Small intestine (tissue), 7 donors: Measurements from ENCODE around the gene G6PC2. TPM values are rescaled to one million over a fixed set of nuclear protein-coding genes. Genes with fewer than 3 reads are reported as not detected.
A peak's percentile ranks its signal among the peaks of the same experiment; 100 is the strongest.
"Not testable (repeated sequence)": the region's sequence is repeated elsewhere in the genome, so short reads cannot be mapped to it uniquely, and the experiment has no call there.

ENCODE experiments used
- DNase-seq, 2 donors: peaks; one replicate each; pipeline versions ENCODE4 v3.0.0 to v3.0.0-alpha.2; 2013
- FAIRE-seq: peaks from 2 replicates; lab custom pipeline; 2012; peaks lifted over from hg19 to GRCh38; lab: Jason Lieb, UNC
- H3K27ac ChIP-seq, 3 donors: one replicate each; pipeline ENCODE4 v1.5.1; 2013; ENCODE audit warnings: low read length in 2 of 3, mild to moderate bottlenecking in 2 of 3, control low read depth in 1 of 3, inconsistent platforms in 1 of 3, low read depth in 1 of 3, moderate library complexity in 1 of 3
- H3K27me3 ChIP-seq, 3 donors: one replicate each; pipeline ENCODE4 v1.6.1; 2013; ENCODE audit warnings: low read length in 3 of 3, inconsistent platforms in 1 of 3; ENCODE audit not compliant: control insufficient read depth in 3 of 3, insufficient read depth in 3 of 3
- H3K36me3 ChIP-seq, 3 donors: one replicate each; pipeline ENCODE4 v1.6.1; 2013; ENCODE audit warnings: low read length in 3 of 3, inconsistent platforms in 1 of 3, low read depth in 1 of 3, mild to moderate bottlenecking in 1 of 3, moderate library complexity in 1 of 3; ENCODE audit not compliant: control insufficient read depth in 3 of 3, insufficient read depth in 2 of 3
- H3K4me1 ChIP-seq, 3 donors: one replicate each; pipeline ENCODE4 v1.6.1; 2013; ENCODE audit warnings: low read length in 2 of 3, inconsistent platforms in 1 of 3, low read depth in 1 of 3, mild to moderate bottlenecking in 1 of 3, moderate library complexity in 1 of 3; ENCODE audit not compliant: control insufficient read depth in 3 of 3, insufficient read depth in 2 of 3
- H3K4me3 ChIP-seq, 3 donors: one replicate each; pipeline ENCODE4 v1.5.1; 2013; ENCODE audit warnings: low read length in 3 of 3, control low read depth in 1 of 3, inconsistent platforms in 1 of 3, low read depth in 1 of 3, mild to moderate bottlenecking in 1 of 3, moderate library complexity in 1 of 3
- H3K9me3 ChIP-seq, 2 donors: one replicate each; pipeline ENCODE4 v1.6.1; 2013; ENCODE audit warnings: low read depth in 1 of 2, low read length in 1 of 2; ENCODE audit not compliant: control insufficient read depth in 2 of 2, insufficient read depth in 1 of 2
- WGBS, 3 donors: extraction: QIAGEN DNeasy Blood & Tissue Kit; methylation state at CpG; one replicate each; pipeline ENCODE4 v1.1.7; 2013; 5-methylcytosine and 5-hydroxymethylcytosine counted together
- polyA plus RNA-seq, 4 donors: library from polyadenylated mRNA; stranded (reverse) in 3 of 4; unstranded in 1 of 4; fragments of 200-250 nt in 3 of 4; fragments of 120-200 nt in 1 of 4; gene quantifications; one replicate each; pipeline versions ENCODE4 v1.2.1 to v1.2.3, GENCODE V29; 2013
- donor health status: healthy with polysubstance abuse.
- donor health status: control.
- donor health status: control.
- donor health status: Bipolar disorder and iron deficiency.
- donor health status: healthy.

The G6PC2 gene
- polyA plus RNA-seq, 4 donors: 0.12 TPM; not detected in 3

DNA sequence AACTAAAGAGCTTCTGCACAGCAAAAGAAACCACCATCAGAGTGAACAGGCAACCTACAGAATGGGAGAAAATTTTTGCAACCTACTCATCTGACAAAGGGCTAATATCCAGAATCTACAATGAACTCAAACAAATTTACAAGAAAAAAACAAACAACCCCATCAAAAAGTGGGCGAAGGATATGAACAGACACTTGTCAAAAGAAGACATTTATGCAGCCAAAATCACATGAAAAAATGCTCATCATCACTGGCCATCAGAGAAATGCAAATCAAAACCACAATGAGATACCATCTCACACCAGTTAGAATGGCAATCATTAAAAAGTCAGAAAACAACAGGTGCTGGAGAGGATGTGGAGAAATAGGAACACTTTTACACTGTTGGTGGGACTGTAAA is 30.7 kb upstream of the G6PC2 start:
- H3K27me3 ChIP-seq, DNase-seq, H3K4me3 ChIP-seq, H3K9me3 ChIP-seq, H3K27ac ChIP-seq, H3K4me1 ChIP-seq, FAIRE-seq, H3K36me3 ChIP-seq: not testable (repeated sequence)
- WGBS, 3 donors: 100% methylated on average over 1 of the region's 1 CpG

DNA sequence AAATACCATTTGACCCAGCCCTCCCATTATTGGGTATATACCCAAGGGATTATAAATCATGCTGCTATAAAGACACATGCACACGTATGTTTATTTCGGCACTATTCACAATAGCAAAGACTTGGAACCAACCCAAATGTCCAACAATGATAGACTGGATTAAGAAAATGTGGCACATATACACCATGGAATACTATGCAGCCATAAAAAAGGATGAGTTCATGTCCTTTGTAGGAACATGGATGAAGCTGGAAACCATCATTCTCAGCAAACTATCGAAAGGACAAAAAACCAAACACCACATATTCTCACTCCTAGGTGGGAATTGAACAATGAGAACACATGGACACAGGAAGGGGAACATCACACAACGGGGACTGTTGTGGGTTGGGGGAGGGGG is 30.3 kb upstream of the G6PC2 start:
- FAIRE-seq, DNase-seq: not testable (repeated sequence)
- 90 to 98% (median 96%) methylated on average over 4 of the region's 4 CpGs for WGBS, 3 donors

DNA sequence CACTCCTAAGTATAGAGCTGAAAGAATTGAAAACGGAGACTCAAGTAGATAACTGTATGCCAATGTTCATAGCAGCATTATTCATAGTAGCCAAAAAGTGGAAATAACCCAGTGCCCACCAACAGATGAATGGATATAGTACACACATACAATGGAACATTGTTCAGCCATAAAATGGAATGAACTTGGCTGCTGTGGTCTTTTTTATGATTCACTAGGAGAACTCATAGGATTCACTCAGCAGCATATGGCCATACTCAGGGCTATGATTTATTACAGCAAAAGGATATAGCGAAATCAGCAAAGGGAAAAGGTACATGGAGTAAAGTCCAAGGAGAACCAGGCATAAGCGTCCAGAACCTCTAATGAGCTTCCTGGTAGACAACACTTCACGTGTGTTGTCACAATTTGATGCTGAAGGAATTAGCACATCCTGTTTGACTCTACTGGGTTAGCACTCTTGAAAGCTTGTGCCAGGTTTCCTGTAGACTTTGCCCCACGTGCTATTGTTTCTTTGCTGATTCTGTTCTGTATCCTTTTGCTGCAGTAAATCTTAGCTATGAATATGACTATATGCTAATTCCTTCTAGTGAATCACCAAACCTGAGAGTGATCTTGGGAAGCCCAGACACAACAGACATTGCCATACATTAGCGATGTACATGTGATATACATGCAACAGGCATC is 26.6 kb upstream of the G6PC2 start:
- peaks cover 0 to 3% (median 0%) of the 10 kb centered on the region in 3 donors for H3K36me3 ChIP-seq
- no peaks in the 10 kb centered on the region for H3K27me3 ChIP-seq
- H3K4me1 ChIP-seq: no peaks in the 10 kb centered on the region
- no peak overlapping the region for H3K4me3 ChIP-seq
- FAIRE-seq (peak; percentile 53), DNase-seq (peak; percentile 54 to 96)
- H3K9me3 ChIP-seq: no peaks in the 10 kb centered on the region
- peak overlapping the region in 2 of 3 donors; percentile 3 to 41 for H3K27ac ChIP-seq
- WGBS, 3 donors: 29 to 64% (median 57%) methylated on average over 6 of the region's 6 CpGs

More for the DNA sequence above, 30.3 kb upstream of the G6PC2 start:
- not testable (repeated sequence) for H3K36me3 ChIP-seq, H3K9me3 ChIP-seq, H3K27ac ChIP-seq, H3K27me3 ChIP-seq, H3K4me1 ChIP-seq, H3K4me3 ChIP-seq

DNA sequence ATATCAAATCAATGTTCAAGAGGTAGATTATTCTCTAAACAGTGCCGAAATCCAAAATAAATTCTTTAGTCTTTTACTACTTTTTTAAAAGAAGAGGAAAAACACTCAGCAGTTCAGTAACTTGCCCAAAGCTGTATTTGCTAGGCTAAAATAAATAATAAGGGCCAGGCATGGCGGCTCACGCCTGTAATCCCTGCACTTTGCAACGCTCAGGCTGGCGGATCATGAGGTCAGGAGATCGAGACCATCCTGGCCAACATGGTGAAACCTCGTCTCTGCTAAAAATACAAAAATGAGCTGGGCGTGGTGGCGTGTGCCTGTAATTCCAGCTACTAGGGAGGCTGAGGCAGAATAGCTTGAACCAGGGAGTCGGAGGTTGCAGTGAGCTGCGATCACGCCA is 18.9 kb upstream of the G6PC2 start:
- FAIRE-seq: not testable (repeated sequence)

DNA sequence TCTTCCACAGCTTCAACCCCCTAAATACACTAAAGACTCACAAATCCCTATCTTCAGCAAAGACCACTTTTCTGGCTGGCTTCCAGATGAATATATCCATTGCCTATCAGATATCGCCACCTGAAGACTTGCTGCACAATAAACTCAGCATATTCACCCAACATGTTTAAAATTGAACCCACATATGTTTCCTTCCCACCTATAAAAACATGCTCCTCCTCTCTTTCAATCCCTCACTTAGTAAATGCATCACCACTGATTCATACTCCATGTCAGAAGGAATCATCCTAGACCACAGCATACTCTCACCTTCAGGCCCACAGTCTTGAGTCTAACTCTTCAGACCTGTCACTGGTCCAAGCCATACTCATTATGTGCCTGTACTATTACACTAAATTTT is 16.1 kb upstream of the G6PC2 start:
- H3K27ac ChIP-seq: no peak overlapping the region
- no peak for FAIRE-seq
- no peaks in the 10 kb centered on the region for H3K27me3 ChIP-seq
- DNase-seq: no peak
- peaks cover 0 to 6% (median 0%) of the 10 kb centered on the region in 3 donors for H3K4me1 ChIP-seq
- WGBS, 3 donors: 93 to 99% (median 97%) methylated on average over 1 of the region's 1 CpG
- H3K36me3 ChIP-seq: no peaks in the 10 kb centered on the region
- no peak overlapping the region for H3K4me3 ChIP-seq
- no peaks in the 10 kb centered on the region for H3K9me3 ChIP-seq

More for the DNA sequence above, 18.9 kb upstream of the G6PC2 start:
- not testable (repeated sequence) for H3K4me1 ChIP-seq, H3K27me3 ChIP-seq, H3K9me3 ChIP-seq, H3K27ac ChIP-seq, DNase-seq, H3K36me3 ChIP-seq, H3K4me3 ChIP-seq
- WGBS, 3 donors: 96 to 98% (median 97%) methylated on average over 12 of the region's 12 CpGs

DNA sequence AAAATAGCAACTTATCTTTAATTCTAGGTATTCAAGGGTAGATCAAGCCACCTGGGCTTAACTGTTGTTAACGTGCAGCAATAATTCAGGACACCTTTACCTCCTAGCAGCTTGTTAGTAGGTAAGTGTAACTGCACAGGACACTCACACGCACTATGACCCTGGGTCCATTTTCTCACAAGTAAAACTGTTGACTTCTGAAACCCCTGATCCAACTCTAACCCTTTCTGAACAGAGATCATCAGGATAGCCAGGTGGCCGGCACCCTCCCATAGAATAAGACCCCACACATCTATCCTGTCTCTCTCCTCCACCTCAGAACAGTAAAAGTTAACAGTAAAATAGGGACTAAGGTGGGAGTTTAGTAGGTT is 11.5 kb upstream of the G6PC2 start:
- Histone ChIP-seq H3K9me3 (no peaks in the 10 kb centered on the region), H3K27ac (no peak overlapping the region), H3K4me3 (peak overlapping the region; percentile 24 to 76 (median 61)), H3K27me3 (peaks cover 0 to 2% (median 0%) of the 10 kb centered on the region in 3 donors), H3K4me1 (peaks cover 0 to 4% (median 0%) of the 10 kb centered on the region in 3 donors), H3K36me3 (no peaks in the 10 kb centered on the region)
- no peak for FAIRE-seq
- peak; percentile 17 to 22 for DNase-seq
- WGBS, 3 donors: 12 to 29% (median 27%) methylated on average over 3 of the region's 3 CpGs

DNA sequence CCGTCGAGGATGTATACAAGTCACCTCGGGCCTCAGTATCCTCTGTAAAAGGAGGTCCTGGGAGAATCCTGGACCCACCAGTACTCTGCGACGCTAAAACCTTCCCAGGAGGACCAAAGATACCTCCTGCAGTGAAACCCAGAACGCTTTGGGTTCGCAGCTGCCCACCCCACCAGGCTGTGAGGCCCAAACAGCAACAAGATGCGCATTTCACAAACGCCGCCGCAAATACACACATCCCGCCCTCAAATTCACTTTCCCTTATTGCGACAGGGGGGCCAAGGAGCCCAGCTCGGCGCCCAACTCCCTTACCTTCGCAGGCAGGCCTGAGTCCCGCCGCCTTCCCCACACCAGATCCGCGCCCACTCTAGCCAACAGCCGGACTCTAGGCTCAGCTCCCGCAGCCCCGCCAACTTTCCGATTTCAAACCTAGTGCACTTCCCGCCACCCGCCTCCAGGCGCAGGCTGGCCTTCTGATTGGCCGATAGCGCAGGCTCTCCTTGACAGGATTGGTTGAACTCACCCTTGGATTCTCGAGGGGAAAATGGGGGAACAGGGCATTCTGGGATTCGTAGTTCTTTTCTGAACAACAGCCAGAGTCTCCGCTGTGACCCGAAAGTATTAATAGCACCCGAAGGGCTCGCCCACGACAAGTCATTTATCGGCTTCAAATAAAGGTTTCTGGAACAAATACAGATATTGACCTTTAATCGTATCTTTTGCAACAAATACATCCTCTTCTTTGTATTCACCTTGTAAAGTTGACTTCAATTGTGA is 10.9 kb upstream of the G6PC2 start, which contains the start of gene SPC25:
SPC25 (minus strand) TSS at position 425 of the 777 bp plus-strand sequence. CDS start 911 bp downstream, outside the sequence.
- peaks cover 0 to 4% (median 0%) of the 10 kb centered on the region in 3 donors for H3K4me1 ChIP-seq
- peaks cover 0 to 2% (median 0%) of the 10 kb centered on the region in 3 donors for H3K27me3 ChIP-seq
- H3K9me3 ChIP-seq: no peaks in the 10 kb centered on the region
- FAIRE-seq (no peak), DNase-seq (peak; percentile 92 to 95)
- H3K27ac ChIP-seq: no peak within 1 kb of the TSS
- 1% methylated on average over 36 to 38 of the region's 38 CpGs for WGBS, 3 donors
- no peaks in the 10 kb centered on the region for H3K36me3 ChIP-seq
- peak within 1 kb of the TSS; percentile 24 to 76 (median 61) for H3K4me3 ChIP-seq

DNA sequence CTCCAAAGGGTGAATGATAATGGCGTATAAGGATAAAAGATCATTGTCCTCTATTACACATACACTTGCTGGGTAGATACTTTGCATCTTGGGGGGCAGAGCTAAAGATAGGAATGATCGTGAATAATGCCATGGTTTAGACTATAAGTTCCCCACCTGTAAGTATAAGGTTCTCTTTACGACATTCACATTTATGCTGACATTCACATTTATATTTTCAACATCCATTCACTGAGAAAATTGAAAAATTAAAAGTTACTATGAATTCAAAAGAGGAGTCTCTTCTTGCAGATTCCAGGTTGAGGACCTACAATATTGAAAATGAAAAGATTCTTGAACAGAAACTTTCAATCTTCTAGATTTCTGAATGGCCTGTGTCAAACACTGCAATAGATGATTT is 8.8 kb upstream of the G6PC2 start:
- 85 to 87% (median 86%) methylated on average over 3 of the region's 3 CpGs for WGBS, 3 donors
- peaks cover 0 to 4% (median 0%) of the 10 kb centered on the region in 3 donors for H3K4me1 ChIP-seq
- peaks cover 0 to 2% (median 0%) of the 10 kb centered on the region in 3 donors for H3K27me3 ChIP-seq
- H3K9me3 ChIP-seq: no peaks in the 10 kb centered on the region
- DNase-seq (no peak), FAIRE-seq (no peak)
- no peak overlapping the region for H3K4me3 ChIP-seq
- H3K27ac ChIP-seq: no peak overlapping the region
- no peaks in the 10 kb centered on the region for H3K36me3 ChIP-seq
